Fibroblast of upper back skin (primary cell): Measurements from ENCODE around the gene GTF3C5.

Experiments used
- DNase-seq: peaks from one replicate; pipeline ENCODE4 v3.0.0-alpha.2; 2013

The GTF3C5 gene

DNA sequence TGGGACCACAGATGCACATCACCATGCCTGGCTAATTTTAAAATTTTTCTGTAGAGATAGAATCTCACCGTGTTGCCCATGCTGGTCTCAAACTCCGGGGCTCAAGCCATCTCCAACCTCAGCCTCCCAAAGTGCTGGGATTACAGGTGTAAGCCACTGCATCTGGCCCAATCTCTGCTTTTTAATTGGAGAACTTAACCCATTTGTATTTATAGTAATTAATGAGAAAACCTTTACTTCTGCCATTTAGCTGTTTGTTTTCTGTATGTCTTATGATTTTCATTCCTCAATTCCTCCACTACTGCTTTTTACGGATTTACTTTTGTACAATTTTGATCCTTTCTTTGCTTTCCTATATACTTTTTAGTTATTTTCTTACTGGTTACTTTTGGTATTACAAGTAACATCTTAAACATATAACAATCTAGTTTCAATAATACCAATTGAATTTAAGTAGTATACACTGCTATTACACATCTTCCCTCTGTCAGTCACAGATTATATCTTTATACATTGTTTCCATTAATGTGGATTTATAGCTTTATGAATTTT, 64.1 kb downstream of the GTF3C5 start:
- no peak for DNase-seq

DNA sequence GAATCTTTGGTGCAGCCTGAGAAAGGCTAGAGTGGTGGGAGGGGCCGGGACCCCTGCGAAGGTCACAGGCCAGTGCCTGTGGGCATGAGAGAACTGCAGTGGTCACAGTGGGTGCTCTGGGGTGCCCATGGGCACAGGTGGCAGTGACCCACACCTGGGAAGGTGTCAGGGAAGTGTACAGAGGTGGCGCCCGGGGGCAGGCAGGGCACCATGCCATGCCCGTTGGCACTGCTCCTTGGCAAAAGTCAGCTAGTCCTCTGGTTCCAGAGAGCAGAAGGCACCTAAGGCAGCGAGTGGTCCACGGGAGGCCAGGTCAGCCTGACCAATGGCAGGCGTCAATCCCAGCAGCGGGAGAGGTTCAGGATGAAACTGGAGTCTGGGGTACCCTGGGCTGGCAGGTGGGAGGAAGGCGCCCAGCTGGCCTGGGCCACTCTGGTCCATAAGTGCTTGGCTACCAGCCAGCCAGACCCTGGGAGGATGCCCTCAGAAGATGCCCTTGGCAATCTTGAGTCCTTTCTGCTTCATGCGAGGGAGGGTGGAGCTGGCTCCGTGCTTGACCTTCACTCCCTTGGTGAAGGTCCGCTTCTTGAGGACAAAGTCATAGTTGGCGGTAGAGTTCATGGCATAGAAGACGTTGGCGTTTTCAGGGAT, 67.4 kb downstream of the GTF3C5 start:
- DNase-seq = no peak

DNA sequence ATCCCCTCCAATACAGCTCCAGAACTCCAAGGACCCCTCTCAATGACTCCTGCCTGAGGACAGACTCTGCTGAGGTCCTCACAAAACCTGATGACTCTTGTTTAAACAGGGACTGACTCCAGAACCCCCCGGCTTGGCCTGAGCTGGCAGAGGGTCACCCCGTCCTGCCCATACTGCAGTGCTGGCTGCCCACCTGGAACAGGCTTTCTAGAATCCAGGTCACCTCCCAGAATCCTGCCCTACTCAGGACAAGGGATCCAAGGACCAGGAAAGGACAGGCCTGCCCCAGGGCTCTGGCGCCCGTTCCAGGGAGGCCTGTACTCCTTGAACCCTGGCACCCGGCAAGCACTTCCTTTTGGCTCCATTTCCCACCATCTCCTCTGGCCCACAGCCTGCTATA, 68.1 kb downstream of the GTF3C5 start:
- DNase-seq = no peak

DNA sequence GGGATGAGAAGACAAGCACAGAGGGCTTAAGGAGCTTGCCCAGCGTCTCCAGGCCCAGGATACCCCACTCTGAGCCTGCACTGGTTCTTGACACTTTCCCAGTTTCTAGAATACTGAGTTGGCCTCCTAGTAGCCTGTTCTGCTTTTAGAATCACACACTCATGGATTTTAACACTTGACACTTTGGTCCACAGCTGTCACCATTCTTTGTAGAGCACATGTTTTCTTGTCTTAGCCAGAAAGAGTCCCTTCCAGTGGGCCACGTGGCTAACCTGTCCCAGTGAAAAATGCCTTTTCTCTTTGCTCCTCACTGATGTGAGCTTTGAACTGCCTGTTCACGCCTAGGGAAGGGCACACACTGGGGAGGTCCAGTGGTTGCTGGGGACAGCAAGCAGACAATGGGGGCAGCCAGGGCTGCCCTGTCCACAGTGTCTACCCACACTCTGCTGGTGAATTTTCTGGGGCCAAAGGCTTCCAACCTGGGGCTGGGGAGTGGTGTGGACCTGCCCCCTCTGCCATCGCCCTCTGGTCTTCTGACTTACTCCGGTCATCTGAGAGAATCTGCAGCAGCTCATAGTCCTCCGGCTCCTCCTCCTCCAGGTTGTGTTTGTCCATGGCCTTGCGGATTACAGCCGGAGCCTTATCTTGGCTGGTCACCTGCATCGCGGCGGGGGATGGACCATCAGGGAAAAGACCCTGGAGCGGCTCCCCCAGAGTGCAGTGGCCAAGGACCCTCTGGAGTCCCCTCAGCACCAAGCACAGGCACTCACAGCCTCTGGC, 69.1 kb downstream of the GTF3C5 start:
- no peak for DNase-seq

DNA sequence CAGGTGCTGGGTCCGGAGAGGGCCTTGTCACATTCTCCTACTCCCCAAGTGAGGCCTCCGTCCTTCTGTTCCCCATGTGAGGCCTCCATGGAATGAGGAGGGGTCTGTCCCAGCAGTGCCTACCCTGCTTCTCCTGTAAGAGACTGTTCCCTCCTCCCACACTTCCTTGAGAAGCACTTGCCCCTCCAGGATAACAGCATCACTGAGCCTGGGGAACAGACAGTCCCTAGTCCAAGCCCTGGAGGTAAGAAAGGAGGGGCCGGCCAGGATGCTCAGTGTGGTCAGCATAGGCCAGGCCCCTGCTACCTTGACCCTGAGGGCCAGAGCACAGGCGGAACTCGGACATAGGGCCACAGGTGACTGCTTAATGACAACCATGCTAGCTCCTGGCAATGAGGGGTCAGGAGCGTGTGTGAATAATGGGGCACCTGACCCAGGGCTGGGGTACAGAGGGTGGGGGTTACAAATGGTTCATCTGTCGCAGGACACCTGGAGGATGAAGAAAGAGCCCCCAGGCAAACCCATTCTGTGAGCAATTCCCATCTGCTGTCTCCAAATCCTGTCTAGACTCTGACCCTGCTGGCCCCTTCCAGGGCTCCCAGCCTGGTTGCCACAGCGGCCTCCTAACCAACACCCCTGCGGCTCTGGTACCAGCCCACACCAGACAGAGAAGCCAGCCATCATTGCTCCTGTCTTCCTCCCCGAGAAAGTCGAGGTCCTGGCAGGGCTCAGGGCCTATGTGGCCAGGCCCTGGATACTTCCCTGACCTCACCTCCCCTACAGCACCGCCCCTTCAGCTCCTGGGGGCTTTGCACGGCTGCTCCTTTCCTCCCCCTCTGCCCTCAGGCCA, 69.9 kb downstream of the GTF3C5 start:
- DNase-seq = no peak

DNA sequence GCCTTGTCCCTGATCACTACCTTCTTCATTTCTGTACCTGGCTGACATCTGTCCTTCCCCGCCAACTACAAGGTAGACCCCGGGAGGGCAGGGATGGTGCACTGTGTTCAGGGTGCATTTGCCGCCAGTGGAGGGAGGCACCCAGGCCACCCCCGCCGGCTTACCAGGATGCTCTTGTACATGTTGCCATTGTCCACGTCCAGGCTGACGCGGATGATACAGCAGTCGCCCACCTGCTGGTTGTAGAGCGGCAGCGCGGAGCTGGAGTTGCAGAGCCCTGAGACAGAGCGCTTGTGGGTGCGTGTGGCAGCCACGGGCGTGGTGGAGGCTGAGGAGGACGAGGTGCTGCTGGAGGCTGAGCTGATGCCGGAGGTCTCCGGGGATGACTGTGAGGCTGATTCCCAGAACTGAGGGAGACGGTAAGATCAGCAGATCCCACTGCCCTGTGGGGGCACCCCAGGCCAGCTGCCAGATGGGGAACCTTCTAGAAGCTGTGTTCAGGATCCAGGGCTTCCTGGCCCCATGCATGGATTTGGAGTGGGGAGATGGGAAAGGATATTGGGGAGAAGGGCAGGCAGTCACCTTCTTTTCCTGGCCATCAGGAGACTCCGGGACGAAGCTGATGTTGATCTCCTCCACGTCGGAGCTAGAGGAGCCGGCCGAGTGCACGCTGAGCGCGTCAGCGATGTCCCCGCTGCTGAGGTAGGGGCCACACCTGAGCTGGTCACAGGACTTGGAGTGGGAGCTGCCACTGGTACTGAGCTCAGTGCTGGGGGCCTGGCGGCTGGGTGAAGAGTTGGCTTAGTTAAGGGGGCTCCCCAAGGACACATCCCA, 70.8 kb downstream of the GTF3C5 start:
- DNase-seq = no peak

DNA sequence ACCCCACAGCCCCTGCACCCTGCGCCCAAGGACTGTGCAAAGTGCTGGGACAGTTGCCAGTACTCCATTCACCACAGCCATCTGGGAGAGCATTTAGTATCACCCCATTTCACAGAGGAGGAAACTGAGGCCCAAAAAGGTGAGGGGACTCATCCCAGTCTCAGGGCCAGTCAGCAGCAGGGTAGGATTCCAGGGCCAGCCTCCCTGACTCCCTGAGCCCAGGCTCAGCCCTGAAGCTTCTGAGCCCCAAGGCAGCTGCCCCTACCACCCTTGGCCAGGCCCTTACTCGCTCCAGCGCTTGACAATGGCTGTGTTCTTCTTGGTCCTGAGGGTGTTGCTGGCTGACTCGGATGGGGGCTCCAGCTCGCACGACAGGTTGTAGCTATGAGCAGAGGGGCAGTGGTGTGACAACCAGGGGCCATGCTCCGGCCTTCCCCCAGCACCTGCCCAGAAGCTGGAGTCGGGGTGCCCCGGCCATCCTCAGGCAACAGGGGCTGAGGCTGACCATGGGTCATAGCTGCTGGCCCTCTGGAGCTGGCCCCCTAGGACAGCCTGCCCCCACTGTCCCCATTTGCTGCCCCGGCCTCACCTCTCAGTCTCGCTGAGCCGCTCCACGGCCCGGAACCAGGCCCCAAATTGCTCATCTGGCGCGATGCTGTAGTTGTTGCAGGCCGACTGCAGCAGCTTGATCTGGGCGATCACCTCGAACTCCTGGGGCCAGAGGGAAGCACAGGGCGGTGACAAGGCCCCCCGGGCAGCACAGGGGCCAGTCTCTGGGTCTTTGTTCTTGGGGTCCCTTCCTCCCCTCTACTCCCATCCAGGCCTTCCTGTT, 71.6 kb downstream of the GTF3C5 start:
- DNase-seq = no peak

DNA sequence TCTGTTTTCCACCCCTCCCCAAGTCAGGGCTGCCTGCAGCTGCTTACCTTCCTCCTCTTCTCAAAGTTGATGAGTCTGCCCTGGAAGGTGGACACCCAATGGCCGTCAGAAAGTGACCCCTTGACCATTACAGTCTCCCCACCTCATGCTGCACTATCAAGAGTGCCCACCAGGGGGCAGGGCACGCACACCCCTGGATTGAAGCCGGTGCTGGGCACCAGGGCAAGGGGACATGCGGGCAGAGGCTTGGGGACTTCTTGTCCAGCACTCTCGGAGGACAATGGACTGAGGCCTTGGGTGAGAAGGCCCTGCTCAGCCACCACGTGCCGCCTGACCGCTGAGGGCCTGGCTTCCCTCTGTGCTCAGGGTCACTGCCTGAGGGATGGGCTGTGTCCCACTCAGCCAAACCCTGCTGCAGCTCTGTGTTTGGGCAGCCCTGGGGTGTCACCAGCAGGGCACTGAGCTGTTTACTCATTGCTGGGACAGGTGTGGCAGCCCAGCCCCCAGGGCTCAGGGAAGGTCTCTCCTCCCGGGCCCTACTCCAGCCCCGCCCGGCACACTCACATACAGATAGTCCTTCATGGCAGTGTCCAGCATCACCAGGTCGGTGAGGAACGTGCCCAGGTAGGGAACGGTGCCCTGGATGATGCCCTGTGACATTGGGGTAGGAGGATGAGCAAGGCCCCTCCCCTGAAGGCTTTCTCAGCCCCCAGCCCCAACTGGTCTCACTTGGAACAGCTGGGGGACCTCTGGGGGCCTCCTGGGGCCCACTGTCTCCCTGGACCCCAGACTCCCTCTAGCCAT, 72.6 kb downstream of the GTF3C5 start:
- DNase-seq = peak; percentile 23

DNA sequence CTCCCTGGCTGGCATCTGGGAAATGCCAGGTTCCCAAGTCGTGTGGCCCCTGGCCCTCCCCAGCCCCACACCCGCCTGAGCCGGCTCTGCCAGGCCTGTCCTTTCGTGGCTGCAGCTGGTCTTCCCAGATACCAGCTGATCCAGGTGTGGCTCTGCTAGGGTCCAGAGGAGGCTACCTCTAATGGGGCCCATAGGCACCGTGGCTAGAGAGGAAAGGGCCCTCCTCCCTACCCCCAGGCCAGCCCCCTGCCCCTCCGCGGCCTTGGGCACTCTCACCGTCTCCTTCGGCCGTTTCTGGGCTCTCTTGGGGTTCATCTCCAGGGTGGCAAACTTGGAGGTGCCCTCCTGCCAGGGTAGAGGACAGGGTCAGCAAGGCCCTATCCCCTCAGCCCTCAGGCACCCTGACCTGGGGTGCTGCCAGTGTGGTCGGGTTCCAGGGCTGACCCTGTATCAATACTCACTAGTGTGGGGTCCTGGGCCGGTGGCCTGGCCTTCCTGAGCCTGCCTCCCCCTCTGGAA, 73.2 kb downstream of the GTF3C5 start:
- no peak for DNase-seq

DNA sequence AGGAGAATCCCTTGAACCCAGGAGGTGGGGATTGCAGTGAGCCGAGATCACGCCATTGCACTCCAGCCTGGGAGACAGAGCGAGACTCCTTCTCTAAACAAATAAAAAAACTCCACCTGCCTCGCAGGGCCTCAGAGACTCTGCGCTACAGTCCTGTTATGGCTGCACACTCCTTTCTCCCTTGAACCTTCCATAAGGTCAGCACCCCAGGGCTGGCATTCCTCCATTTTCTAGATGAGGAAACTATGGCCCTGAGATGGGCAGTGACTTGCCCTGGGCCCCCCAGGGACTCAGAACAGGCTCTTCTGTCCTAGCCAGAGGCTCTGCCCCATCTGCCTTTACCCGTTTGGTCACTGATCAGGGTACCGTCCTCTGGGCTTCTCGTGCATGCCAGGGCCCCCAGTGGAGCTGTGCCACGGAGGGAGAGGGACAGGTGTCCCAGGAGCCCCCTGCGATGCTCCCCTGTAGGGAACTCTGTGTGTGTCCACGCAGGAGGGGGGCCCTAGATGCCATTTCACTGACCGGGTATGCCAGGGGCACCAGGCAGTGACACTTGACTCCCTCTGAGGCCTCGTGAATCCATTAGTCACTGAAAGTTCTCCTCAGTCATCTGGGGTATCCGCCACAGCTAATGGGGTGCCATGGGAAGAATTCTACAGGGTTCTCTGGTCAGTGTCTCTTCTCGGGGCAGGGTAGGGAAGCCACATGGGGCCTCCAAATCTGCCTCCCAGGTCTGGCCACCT, 74.1 kb downstream of the GTF3C5 start:
- DNase-seq = no peak

DNA sequence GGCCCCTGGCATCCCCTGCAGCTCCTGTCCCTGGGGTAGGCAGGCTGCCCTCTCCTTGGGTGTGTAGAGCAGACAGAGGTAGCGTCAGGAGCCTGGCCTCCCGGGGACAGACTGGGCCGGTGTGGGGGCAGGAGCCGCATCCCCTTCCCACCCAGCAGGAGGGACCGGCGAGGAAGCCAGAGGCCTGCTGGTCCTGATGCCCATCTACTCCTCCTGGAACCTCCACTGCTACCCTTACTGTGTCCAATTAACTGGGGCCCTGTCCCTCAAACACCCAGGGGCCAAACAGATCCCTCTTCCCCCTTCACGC, 74.6 kb downstream of the GTF3C5 start:
- DNase-seq = no peak

DNA sequence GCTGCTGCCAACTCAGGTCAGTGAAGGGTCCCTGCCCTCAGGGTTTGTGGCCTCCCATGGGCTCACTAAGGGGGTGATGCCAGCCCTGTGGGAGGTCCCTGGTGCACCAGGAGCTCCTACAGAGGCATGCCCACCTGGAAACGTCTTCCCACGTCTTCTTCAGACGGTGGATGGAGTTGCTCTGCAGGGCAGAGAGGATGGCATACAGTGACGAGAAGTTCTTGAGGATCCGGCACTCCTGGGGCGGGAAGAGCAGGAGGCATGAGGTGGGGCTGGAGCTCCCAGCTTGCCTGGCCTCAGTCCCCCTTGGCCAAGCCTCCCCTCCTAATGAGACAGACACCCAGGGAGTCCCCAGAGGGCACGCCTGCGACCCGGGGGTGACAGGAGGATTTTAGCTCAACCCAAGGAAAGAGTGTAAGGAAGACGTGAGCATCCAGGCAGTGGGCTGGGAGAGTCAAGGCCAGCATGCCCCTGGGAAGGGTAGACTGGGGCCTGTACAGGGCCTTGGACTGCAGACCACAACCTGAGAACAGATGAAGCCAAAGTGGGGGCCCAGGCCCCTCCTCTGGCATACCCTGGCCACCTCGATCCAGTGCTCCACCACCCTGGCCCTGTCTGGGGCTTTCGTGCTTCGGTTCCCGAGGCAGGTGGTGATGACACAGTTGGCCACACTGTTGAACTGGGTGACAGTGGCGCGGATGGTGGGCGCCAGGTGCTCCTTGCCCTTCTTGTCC, 75.9 kb downstream of the GTF3C5 start:
- DNase-seq = no peak

DNA sequence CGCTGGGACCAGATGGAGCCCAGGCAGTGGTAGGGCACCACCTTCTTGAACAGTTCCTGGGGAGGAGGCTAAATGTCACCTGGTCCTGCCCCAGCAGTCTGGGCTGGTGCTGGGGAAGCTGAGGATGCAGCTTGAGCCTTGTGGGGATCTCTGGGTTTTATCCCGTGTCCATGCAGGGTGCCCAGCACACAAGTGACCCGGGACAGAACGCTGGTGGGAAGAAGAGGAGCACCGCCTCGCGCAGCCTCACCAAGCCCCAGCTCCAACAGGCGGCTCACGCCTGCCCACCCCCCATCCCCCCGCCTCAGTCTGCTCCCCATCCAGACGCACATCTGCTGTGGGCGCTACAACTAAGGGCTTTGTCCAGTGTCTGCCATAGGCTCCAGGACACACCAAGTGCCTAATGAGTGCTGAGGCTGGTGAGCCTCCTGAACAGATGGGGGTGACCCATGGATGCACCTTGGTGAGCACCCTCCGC, 76.5 kb downstream of the GTF3C5 start:
- no peak for DNase-seq
